Activated CD8-positive, alpha-beta memory T cell treated with anti-CD3 and anti-CD28 coated beads for 4 hours (primary cell): Measurements from ENCODE around the gene ASPDH.

Experiments used
- DNase-seq, 2 donors: peaks; one replicate each; pipeline ENCODE4 v3.0.0-alpha.2; 2020; ENCODE audit warnings: low read depth in 2 of 2

The ASPDH gene

GRCh38 chr19:50496189-50497021, 17.3 kb downstream of the ASPDH start:
- DNase-seq, result no peak

GRCh38 chr19:50495020-50495531, 18.6 kb downstream of the ASPDH start:
- no peak for DNase-seq

DNA sequence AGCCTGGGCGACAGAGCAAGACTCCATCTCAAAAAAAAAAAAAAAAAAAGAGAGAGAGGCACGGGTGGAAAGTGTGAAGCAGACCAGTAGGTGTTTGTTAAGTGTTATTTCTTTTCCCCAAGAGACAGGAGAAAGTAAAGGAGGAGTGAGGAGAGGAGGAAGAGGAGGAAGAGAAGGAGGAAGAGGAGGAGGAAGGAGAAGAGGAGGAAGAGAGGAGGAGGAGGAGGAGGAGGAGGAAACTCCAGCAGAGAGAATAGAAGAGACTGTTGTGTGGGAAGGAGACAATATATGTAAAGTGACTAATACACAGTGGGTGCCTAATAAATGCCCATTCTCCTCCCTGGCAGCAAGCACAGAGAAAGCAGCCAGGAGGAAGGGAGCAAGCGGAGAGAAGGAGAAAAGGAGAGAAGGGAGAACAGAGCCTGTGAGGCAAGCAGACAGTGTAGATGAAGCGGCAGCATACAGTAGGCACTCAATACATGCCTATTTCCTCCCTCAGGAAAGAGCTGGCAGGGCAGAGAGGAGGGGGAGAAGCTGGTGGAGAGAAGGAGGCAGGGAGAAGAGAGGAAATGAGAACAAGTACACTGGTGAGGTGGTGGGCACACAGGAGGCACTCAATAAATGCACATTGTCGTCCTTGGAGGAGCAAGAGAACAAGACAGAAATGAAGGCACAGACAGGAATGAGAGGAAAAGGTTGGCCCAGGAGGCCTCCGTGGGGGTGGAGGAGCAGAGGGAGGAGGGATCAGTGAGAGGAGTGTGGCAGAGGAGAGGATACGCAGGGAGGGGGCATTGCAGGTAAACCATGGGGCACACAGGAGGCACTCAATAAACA, 19.3 kb downstream of the ASPDH start:
- no peak for DNase-seq

GRCh38 chr19:50493171-50493570, 20.5 kb downstream of the ASPDH start:
- no peak for DNase-seq

DNA sequence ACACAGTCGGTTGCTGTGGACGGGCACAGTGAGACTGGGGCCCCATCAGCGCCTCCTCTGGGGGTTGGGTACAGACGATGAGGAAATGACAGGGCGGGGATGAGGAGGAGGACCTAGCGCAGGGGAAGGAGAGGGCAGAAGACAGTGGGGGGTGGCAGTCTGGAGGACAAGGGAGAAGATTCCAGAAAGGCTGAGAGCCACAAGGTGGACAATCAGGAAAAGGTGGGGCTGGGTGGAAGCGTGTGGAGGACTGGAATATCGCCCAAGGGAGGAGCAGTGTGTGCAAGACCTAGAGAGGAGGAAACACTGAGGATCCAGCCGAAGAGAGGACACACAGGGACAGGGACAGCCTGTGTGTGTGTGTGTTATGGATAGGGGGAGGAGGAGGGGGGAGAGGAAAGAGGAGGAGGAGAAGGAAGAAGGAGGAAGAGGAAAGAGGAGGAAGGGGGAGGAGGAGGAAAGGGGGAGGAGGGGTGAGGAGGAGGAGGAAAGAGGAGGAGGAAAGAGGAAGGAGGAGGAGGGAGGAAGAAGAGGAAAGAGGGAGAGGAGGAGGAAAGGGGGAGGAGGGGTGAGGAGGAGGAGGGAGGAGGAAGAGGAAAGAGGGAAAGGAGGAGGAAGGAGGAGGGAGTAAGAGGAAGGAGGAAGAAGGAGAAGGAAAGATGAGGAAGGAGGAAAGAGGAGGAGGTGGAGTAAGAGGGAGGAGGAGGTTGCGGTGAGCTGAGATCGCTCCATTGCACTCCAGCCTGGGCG, 21.2 kb downstream of the ASPDH start:
- no peak for DNase-seq

GRCh38 chr19:50490991-50491472, 22.7 kb downstream of the ASPDH start:
- no peak for DNase-seq

- no peak for DNase-seq
These were observed 23.3 kb downstream of the ASPDH start for GRCh38 chr19:50490411-50490811.

- no peak for DNase-seq
These were observed 24.2 kb downstream of the ASPDH start for GRCh38 chr19:50489461-50490011.

GRCh38 chr19:50488389-50489194, 25.1 kb downstream of the ASPDH start:
- DNase-seq, result no peak

GRCh38 chr19:50486823-50487515, 26.7 kb downstream of the ASPDH start:
- no peak for DNase-seq

GRCh38 chr19:50485284-50485955, 28.3 kb downstream of the ASPDH start:
- DNase-seq, result no peak

DNA sequence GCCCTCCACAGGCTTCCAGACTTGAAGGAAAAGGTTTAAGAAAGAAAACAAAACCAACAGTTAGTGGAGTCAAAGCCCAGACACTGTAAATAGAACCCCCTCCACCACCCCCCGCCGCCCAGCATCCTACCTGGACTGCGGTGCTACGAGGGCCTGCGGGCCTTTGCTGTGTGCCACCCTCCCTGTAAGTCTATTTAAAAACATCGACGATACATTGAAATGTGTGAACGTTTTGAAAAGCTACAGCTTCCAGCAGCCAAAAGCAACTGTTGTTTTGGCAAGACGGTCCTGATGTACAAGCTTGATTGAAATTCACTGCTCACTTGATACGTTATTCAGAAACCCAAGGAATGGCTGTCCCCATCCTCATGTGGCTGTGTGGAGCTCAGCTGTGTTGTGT, 30.8 kb downstream of the ASPDH start:
- no peak for DNase-seq

GRCh38 chr19:50482271-50482855, 31.4 kb downstream of the ASPDH start:
- no peak for DNase-seq

- DNase-seq, result no peak
These were observed 32.2 kb downstream of the ASPDH start for GRCh38 chr19:50481351-50482149.

DNA sequence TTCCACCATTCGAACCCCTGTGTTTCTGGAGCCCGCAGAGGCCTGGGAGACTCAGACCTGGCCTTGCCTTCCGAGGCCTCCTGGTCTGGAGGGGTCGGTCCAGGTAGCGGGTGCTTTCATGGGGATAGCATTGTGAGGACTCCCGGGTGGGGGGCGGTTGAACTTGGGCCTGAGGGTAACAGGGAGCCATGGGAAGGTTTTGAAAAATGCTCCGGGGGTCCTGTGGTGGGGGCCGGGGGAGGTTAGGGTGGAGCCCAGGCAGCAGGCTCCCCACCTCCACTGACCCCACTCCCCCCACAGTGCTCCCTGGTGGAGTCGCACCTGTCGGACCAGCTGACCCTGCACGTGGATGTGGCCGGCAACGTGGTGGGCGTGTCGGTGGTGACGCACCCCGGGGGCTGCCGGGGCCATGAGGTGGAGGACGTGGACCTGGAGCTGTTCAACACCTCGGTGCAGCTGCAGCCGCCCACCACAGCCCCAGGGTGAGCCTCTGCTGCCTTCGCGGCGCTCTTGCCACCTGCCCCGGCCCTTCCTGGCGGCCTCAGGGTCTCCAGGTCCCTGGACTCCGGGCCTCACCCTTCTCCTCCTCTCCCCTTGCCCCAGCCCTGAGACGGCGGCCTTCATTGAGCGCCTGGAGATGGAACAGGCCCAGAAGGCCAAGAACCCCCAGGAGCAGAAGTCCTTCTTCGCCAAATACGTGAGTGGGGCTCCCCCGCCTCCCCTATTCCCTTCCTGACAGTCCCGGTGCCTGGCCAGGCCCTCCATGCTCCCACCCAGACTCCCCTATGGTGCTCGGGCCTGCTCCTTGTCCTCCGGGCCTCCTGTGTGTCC, 33.2 kb downstream of the ASPDH start:
- no peak for DNase-seq

DNA sequence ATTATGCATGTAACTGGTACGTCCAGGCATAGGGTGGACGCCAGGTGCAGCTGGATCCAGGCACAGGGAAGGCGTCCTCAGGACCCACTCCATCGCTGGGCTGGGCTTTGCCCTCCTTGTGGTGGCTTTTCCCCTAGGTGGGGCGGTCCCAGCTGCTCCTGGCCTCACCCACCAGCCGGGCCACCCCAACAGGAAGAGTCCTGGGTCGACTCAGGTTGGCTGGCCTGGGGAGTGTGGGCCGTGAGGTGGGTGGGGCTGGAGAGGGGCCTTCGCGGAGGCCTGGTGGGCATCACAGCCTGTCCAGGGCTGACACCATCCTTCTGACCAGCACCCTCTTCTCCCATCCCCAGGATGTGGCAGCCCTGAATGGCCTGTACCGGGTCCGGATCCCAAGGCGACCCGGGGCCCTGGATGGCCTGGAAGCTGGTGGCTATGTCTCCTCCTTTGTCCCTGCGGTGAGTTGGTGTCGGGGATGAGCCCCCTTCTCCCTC, 33.9 kb downstream of the ASPDH start:
- DNase-seq, result no peak
